SK-N-SH (cell line): ENCODE data around the gene ARHGEF19. TPM values are rescaled to one million over a fixed set of nuclear protein-coding genes. Genes with fewer than 3 reads are reported as not detected.

ENCODE experiments used
- CTCF ChIA-PET: fragments of 300-600, 350-600 bp; formaldehyde crosslinking; extraction: SDS; loops from one replicate; lab custom pipeline; 2021; lab: Yijun Ruan, JAX
- POLR2A ChIA-PET: fragments of 350-600 bp; sonication (Branson Sonifier 250); formaldehyde crosslinking; extraction: SDS; loops from one replicate; lab custom pipeline; 2020; ENCODE audit warnings: antibody characterized with exemption, inconsistent platforms; lab: Yijun Ruan, JAX
- DNase-seq: peaks from one replicate; pipeline ENCODE4 v3.0.0; 2012
- H2AFZ ChIP-seq: fragments of 200-600 bp; sonication (generic); 2 replicates; pipeline ENCODE4 v1.8.1; 2016; ENCODE audit warnings: antibody characterized with exemption, mild to moderate bottlenecking, low read depth
- H3F3A ChIP-seq: fragments of 200-600 bp; sonication (generic); replicated peaks from 2 replicates; pipeline ENCODE3; 2016; ENCODE audit warnings: antibody characterized with exemption, mild to moderate bottlenecking; ENCODE audit not compliant: insufficient read depth
- H3K27ac ChIP-seq, 2 experiments: fragments of 200-500 bp in 1 of 2; fragments of 200-600 bp in 1 of 2; sonication (Bioruptor generic) in 1 of 2; sonication (generic), shearing (Covaris generic) in 1 of 2; 2 replicates each; pipeline versions ENCODE4 v1.5.1 to v1.6.1; 2014 to 2016; ENCODE audit warnings: low read depth in 2 of 2, inconsistent platforms in 1 of 2, low read length in 1 of 2, mild to moderate bottlenecking in 1 of 2, mixed read lengths in 1 of 2
- H3K27me3 ChIP-seq: fragments of 200-600 bp; sonication (generic), shearing (Covaris generic); 2 replicates; pipeline ENCODE4 v1.6.1; 2016; ENCODE audit warnings: mixed run types; ENCODE audit not compliant: insufficient read depth
- H3K36me3 ChIP-seq, 2 experiments: fragments of 200-500 bp in 1 of 2; fragments of 200-600 bp in 1 of 2; sonication (Bioruptor generic) in 1 of 2; sonication (generic) in 1 of 2; replicated peaks in 1 of 2; 2 replicates each; pipeline versions ENCODE3 to v1.5.1; 2014 to 2016; ENCODE audit warnings: low read length in 1 of 2, mild to moderate bottlenecking in 1 of 2; ENCODE audit not compliant: insufficient read depth in 2 of 2, control insufficient read depth in 1 of 2
- H3K4me1 ChIP-seq, 2 experiments: fragments of 200-500 bp in 1 of 2; fragments of 200-600 bp in 1 of 2; sonication (Bioruptor generic) in 1 of 2; sonication (generic), shearing (Covaris generic) in 1 of 2; 2 replicates each; pipeline versions ENCODE4 v1.5.1 to v1.6.1; 2014 to 2016; ENCODE audit warnings: low read depth in 1 of 2, low read length in 1 of 2, mixed run types in 1 of 2; ENCODE audit not compliant: insufficient read depth in 2 of 2, control insufficient read depth in 1 of 2
- H3K4me2 ChIP-seq: fragments of 200-600 bp; sonication (generic), shearing (Covaris generic); 2 replicates; pipeline ENCODE4 v1.6.1; 2017; ENCODE audit warnings: mixed run types
- H3K4me3 ChIP-seq, 2 experiments: fragments of 200-500 bp in 1 of 2; fragments of 200-600 bp in 1 of 2; sonication (Bioruptor generic) in 1 of 2; sonication (generic), shearing (Covaris generic) in 1 of 2; 2 replicates each; pipeline versions ENCODE4 v1.5.1 to v1.8.1; 2014 to 2016; ENCODE audit warnings: low read depth in 2 of 2, inconsistent platforms in 1 of 2, low read length in 1 of 2, mild to moderate bottlenecking in 1 of 2, mixed read lengths in 1 of 2, moderate library complexity in 1 of 2
- H3K79me2 ChIP-seq: fragments of 200-600 bp; sonication (generic); 2 replicates; pipeline ENCODE4 v1.8.1; 2017; ENCODE audit warnings: mild to moderate bottlenecking; ENCODE audit not compliant: insufficient read depth
- H3K9ac ChIP-seq: fragments of 200-600 bp; sonication (generic); 2 replicates; pipeline ENCODE4 v1.6.1; 2017; ENCODE audit warnings: mixed run types
- H3K9me2 ChIP-seq: fragments of 200-600 bp; sonication (generic); 2 replicates; pipeline ENCODE4 v1.6.1; 2017; ENCODE audit warnings: mixed run types
- H3K9me3 ChIP-seq: fragments of 200-600 bp; sonication (generic); 2 replicates; pipeline ENCODE4 v1.6.1; 2017; ENCODE audit warnings: mixed run types, mild to moderate bottlenecking, moderate library complexity
- H4K20me1 ChIP-seq: fragments of 200-600 bp; sonication (generic); 2 replicates; pipeline ENCODE4 v1.6.1; 2017; ENCODE audit warnings: mild to moderate bottlenecking, mixed run types; ENCODE audit not compliant: insufficient read depth
- CHD2 ChIP-seq: fragments of 150-350 bp; IDR thresholded peaks from 2 replicates; pipeline ENCODE4 v1.6.1; 2018; ENCODE audit warnings: low read length; ENCODE audit not compliant: partially characterized antibody
- EZH2phosphoT487 ChIP-seq: fragments of 200-600 bp; sonication (generic); IDR thresholded peaks from 2 replicates; pipeline ENCODE4 v1.6.1; 2017; ENCODE audit warnings: low read depth, mixed run types, mild to moderate bottlenecking, antibody characterized with exemption, moderate library complexity, borderline replicate concordance
- FOXJ3 ChIP-seq: sonication (generic); formaldehyde crosslinking; IDR thresholded peaks from 2 replicates; pipeline ENCODE4 v1.5.1; 2020; ENCODE audit warnings: mild to moderate bottlenecking, missing genetic modification reagents
- FOXM1 ChIP-seq: IDR thresholded peaks from 2 replicates; pipeline ENCODE4 v1.4.0; 2012; ENCODE audit warnings: low read depth, mild to moderate bottlenecking
- GATA2 ChIP-seq: sonication (generic); formaldehyde crosslinking; IDR thresholded peaks from 2 replicates; pipeline ENCODE4 v1.5.0; 2020; ENCODE audit warnings: mild to moderate bottlenecking, missing genetic modification reagents
- JUND ChIP-seq: IDR thresholded peaks from 2 replicates; pipeline ENCODE4 v1.4.0; 2012
- MEF2A ChIP-seq: IDR thresholded peaks from 2 replicates; pipeline ENCODE4 v1.4.0; 2012; ENCODE audit warnings: low read depth, borderline replicate concordance
- MXI1 ChIP-seq: IDR thresholded peaks from 2 replicates; pipeline ENCODE4 v1.6.1; 2012; ENCODE audit warnings: mild to moderate bottlenecking, low read depth, low read length, improper control_type of control experiment
- RCOR1 ChIP-seq: fragments of 150-350 bp; IDR thresholded peaks from 2 replicates; pipeline ENCODE4 v1.6.1; 2017; ENCODE audit warnings: antibody characterized with exemption, low read length
- RFX5 ChIP-seq: IDR thresholded peaks from 2 replicates; pipeline ENCODE4 v1.6.1; 2012; ENCODE audit warnings: mild to moderate bottlenecking, improper control_type of control experiment, low read length
- SIN3A ChIP-seq: IDR thresholded peaks from 2 replicates; pipeline ENCODE4 v1.6.1; 2012; ENCODE audit warnings: low read depth, mild to moderate bottlenecking, low read length, moderate library complexity, borderline replicate concordance
- SMC3 ChIP-seq: IDR thresholded peaks from 2 replicates; pipeline ENCODE4 v1.6.1; 2012; ENCODE audit warnings: low read depth, low read length, improper control_type of control experiment
- TCF12 ChIP-seq: IDR thresholded peaks from 2 replicates; pipeline ENCODE4 v1.4.0; 2012
- TEAD4 ChIP-seq: IDR thresholded peaks from 2 replicates; pipeline ENCODE4 v1.4.0; 2012; ENCODE audit warnings: mild to moderate bottlenecking, borderline replicate concordance; ENCODE audit not compliant: insufficient read depth
- WGBS: methylation state at CpG from one replicate; pipeline ENCODE4 v1.1.6; 2017; ENCODE audit warnings: low lambda C conversion rate; 5-methylcytosine and 5-hydroxymethylcytosine counted together
- polyA plus RNA-seq, 3 experiments: library from polyadenylated mRNA; depleted of rRNA; stranded (reverse); fragments of >200 nt; gene quantifications; 2 replicates each; pipeline ENCODE4 v1.2.3, GENCODE V29; 2012
- TF ChIP-seq, protein P1 (sequence below): fragments of 150-350 bp; IDR thresholded peaks from 2 replicates; pipeline ENCODE4 v1.6.1; 2017; ENCODE audit warnings: antibody characterized with exemption, low read length, low read depth, borderline replicate concordance
- TF ChIP-seq, protein P2 (sequence below): IDR thresholded peaks from 2 replicates; pipeline ENCODE4; 2012
- TF ChIP-seq, protein P3 (sequence below): IDR thresholded peaks from 2 replicates; pipeline ENCODE4 v1.4.0; 2012; ENCODE audit warnings: low read depth
- TF ChIP-seq, protein P4 (sequence below): fragments of 200-600 bp; sonication (generic); IDR thresholded peaks from 2 replicates; pipeline ENCODE4 v1.6.1; 2017; ENCODE audit warnings: antibody characterized with exemption, mild to moderate bottlenecking, moderate library complexity
- TF ChIP-seq, protein P5 (sequence below): IDR thresholded peaks from 2 replicates; pipeline ENCODE4 v1.6.1; 2012; ENCODE audit warnings: mild to moderate bottlenecking, low read depth, low read length, moderate library complexity

ARHGEF19 gene
- polyA plus RNA-seq, 1 of the 3 experiments (the other 2 are of a cell fraction) = 11.5 TPM

DNA sequence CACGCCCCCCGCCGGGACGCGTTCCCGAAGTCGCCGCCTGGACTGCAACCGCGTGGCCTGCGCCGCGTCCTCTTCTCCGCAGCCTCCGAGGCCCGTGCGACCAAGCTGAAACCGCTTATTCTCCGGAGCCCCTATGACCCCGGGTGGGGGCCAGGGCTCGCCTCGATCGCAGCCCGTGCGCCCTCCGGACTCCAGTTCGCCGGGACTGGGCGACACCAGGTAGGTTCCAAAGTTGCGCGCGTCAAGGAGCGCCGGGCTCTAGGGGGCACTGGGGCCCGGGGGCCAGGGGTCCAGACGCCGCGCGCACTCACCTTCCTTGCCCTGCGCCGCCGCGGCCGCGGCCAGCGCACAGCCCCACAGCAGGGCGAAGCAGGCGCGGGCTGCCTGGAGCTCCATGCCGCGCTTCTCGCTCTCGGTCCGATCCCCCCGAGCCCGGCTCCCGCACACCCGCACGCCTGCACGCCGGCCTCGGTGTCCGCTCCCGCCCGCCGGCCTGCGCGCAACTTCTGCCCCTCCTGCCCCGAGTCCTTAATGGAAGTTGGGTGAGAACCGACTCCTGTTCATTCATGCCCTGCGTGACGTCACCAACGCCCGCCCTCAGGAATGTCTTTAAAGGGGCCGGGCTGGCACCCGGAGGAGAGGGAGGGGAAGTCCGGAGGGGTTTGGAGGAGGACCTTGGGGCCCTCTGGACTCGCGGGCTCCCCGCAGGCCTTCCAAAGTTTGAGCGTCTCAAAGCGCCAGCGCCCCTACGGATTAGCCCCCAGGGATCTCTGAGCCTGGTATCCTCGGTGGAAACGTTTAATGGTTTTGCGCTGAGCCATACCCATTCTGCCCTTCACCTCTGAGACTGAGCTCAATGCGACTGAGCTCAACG lies 56.7 kb downstream of the ARHGEF19 start, which contains the start of gene EPHA2 (continued):
- no peak for TF ChIP-seq FOXM1
- no peak for TF ChIP-seq CHD2
- no peak for TF ChIP-seq RCOR1
- TF ChIP-seq TEAD4 = peak; percentile 57; the same call in 1 of the 2 replicates
- TF ChIP-seq SIN3A = peak; percentile 59; the same call in 1 of the 2 replicates
- TF ChIP-seq JUND = peak; percentile 13; the same call in 1 of the 2 replicates
- TF ChIP-seq TCF12 = 0 out of 2 replicates have a peak, but pooled peaks have one; percentile 13
- TF ChIP-seq, protein P1, sequence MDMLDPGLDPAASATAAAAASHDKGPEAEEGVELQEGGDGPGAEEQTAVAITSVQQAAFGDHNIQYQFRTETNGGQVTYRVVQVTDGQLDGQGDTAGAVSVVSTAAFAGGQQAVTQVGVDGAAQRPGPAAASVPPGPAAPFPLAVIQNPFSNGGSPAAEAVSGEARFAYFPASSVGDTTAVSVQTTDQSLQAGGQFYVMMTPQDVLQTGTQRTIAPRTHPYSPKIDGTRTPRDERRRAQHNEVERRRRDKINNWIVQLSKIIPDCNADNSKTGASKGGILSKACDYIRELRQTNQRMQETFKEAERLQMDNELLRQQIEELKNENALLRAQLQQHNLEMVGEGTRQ = no peak
- TF ChIP-seq, all 33 proteins: peak for 11

DNA sequence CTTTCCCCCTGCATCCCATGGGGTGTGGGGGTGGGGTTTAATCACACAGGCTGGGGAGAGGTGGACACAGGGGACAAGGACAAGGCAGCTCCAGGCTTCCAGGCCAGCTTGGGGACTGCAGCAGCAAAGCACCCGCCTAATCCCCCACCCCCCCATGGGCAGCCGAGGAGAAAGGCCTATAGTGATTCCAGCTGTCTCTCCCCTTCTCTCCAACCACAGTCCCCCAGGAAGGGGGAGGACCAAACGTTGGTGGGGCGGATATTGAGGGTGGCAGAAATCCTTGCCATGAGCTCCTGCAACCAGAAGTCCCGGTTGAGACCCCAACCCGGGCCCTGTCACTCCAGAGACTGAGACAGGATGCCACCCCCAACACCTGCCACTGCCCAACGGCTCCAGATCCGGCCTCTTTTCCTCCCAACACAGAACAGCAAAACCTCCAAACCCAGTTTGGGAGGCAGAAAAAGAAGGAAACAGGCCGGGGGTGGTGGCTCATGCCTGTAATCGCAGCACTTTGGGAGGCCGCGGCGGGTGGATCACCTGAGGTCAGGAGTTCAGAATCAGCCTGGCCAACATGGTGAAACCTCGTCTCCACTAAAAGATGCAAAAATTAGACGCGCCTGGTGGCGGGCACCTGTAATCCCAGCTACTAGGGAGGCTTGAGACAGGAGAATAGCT lies 58.3 kb downstream of the ARHGEF19 start:
- H3F3A ChIP-seq = peaks cover 13% of the 10 kb centered on the region
- peak overlapping the region; percentile 98 for H3K4me2 ChIP-seq
- CTCF ChIA-PET = interaction anchor here (0.6 to 8.8 kb wide), 5 partner anchors 13 to 91 kb away, joined by 3 to 125 read pairs (median 6); no protein-coding TSS in a partner anchor
- H3K36me3 ChIP-seq = peaks cover 10 to 15% of the 10 kb centered on the region in 2 experiments
- peak overlapping the region; percentile 57 to 91; a peak in 3 of 4 replicates for H3K4me3 ChIP-seq
- peak overlapping the region in 1 of 2 experiments; percentile 75; a peak in 1 of 4 replicates for H3K27ac ChIP-seq
- 53% methylated on average over 13 of the region's 17 CpGs for WGBS
- no peak for DNase-seq
- H3K9ac ChIP-seq = peak overlapping the region; percentile 94
- H3K79me2 ChIP-seq = peaks cover 72% of the 10 kb centered on the region
- no peaks in the 10 kb centered on the region for H3K9me3 ChIP-seq
- TF ChIP-seq RFX5 (no peak), SMC3 (no peak), EZH2phosphoT487 (no peak), MEF2A (no peak), FOXJ3 (CRISPR knock-in tag) (no peak), MXI1 (no peak), FOXM1 (no peak), GATA2 (no peak)
- TF ChIP-seq, protein P2, sequence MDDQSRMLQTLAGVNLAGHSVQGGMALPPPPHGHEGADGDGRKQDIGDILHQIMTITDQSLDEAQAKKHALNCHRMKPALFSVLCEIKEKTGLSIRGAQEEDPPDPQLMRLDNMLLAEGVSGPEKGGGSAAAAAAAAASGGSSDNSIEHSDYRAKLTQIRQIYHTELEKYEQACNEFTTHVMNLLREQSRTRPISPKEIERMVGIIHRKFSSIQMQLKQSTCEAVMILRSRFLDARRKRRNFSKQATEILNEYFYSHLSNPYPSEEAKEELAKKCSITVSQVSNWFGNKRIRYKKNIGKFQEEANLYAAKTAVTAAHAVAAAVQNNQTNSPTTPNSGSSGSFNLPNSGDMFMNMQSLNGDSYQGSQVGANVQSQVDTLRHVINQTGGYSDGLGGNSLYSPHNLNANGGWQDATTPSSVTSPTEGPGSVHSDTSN = no peak
- TF ChIP-seq, protein P3, sequence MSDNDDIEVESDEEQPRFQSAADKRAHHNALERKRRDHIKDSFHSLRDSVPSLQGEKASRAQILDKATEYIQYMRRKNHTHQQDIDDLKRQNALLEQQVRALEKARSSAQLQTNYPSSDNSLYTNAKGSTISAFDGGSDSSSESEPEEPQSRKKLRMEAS = no peak
- TF ChIP-seq, protein P1 = no peak
- TF ChIP-seq, protein P4, sequence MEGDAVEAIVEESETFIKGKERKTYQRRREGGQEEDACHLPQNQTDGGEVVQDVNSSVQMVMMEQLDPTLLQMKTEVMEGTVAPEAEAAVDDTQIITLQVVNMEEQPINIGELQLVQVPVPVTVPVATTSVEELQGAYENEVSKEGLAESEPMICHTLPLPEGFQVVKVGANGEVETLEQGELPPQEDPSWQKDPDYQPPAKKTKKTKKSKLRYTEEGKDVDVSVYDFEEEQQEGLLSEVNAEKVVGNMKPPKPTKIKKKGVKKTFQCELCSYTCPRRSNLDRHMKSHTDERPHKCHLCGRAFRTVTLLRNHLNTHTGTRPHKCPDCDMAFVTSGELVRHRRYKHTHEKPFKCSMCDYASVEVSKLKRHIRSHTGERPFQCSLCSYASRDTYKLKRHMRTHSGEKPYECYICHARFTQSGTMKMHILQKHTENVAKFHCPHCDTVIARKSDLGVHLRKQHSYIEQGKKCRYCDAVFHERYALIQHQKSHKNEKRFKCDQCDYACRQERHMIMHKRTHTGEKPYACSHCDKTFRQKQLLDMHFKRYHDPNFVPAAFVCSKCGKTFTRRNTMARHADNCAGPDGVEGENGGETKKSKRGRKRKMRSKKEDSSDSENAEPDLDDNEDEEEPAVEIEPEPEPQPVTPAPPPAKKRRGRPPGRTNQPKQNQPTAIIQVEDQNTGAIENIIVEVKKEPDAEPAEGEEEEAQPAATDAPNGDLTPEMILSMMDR = no peak
- TF ChIP-seq, protein P5, sequence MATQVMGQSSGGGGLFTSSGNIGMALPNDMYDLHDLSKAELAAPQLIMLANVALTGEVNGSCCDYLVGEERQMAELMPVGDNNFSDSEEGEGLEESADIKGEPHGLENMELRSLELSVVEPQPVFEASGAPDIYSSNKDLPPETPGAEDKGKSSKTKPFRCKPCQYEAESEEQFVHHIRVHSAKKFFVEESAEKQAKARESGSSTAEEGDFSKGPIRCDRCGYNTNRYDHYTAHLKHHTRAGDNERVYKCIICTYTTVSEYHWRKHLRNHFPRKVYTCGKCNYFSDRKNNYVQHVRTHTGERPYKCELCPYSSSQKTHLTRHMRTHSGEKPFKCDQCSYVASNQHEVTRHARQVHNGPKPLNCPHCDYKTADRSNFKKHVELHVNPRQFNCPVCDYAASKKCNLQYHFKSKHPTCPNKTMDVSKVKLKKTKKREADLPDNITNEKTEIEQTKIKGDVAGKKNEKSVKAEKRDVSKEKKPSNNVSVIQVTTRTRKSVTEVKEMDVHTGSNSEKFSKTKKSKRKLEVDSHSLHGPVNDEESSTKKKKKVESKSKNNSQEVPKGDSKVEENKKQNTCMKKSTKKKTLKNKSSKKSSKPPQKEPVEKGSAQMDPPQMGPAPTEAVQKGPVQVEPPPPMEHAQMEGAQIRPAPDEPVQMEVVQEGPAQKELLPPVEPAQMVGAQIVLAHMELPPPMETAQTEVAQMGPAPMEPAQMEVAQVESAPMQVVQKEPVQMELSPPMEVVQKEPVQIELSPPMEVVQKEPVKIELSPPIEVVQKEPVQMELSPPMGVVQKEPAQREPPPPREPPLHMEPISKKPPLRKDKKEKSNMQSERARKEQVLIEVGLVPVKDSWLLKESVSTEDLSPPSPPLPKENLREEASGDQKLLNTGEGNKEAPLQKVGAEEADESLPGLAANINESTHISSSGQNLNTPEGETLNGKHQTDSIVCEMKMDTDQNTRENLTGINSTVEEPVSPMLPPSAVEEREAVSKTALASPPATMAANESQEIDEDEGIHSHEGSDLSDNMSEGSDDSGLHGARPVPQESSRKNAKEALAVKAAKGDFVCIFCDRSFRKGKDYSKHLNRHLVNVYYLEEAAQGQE = no peak
- H3K27me3 ChIP-seq = no peaks in the 10 kb centered on the region
- H3K9me2 ChIP-seq = no peaks in the 10 kb centered on the region
- peaks cover 10% of the 10 kb centered on the region; the same call in 1 of the 2 replicates for H4K20me1 ChIP-seq
- H2AFZ ChIP-seq = no peak overlapping the region
- H3K4me1 ChIP-seq = peaks cover 30 to 43% of the 10 kb centered on the region in 2 experiments; a peak in 3 of 4 replicates
- POLR2A ChIA-PET = interaction anchor here (0.7 to 1.2 kb wide), 2 partner anchors 20 to 35 kb away, joined by 3 read pairs; no protein-coding TSS in a partner anchor
